Activated T-helper 2 cell treated with anti-CD3 and anti-CD28 coated beads, Interferon-gamma antibody, Interleukin-2, Interleukin-4, amounts not matched to agents 10 μg/mL and 5 μg/mL and 100 μg/mL, durations not matched to agents 14 hours and 24 hours and 36 hours (primary cell): ENCODE measurements around the gene MICAL2. TPM values are rescaled to one million over a fixed set of nuclear protein-coding genes. Genes with fewer than 3 reads are reported as not detected.
A peak's percentile ranks its signal among the peaks of the same experiment; 100 is the strongest.

Source experiments
- DNase-seq: peaks from one replicate; pipeline ENCODE4 v3.0.0; 2021; ENCODE audit warnings: low spot score
- H3K27ac Mint-ChIP-seq: one replicate; pipeline ENCODE4 v1.8.0; 2021; ENCODE audit warnings: mixed read lengths
- H3K27me3 Mint-ChIP-seq: one replicate; pipeline ENCODE4 v1.8.0; 2021; ENCODE audit warnings: low read depth, mixed read lengths
- H3K36me3 Mint-ChIP-seq: one replicate; pipeline ENCODE4 v1.8.0; 2021; ENCODE audit warnings: low read depth, mixed read lengths
- H3K4me1 Mint-ChIP-seq: one replicate; pipeline ENCODE4 v1.8.0; 2021; ENCODE audit warnings: low read depth, mixed read lengths
- H3K4me3 Mint-ChIP-seq: one replicate; pipeline ENCODE4 v1.8.0; 2021; ENCODE audit warnings: low read depth, mild to moderate bottlenecking, moderate library complexity, mixed read lengths
- H3K9me3 Mint-ChIP-seq: one replicate; pipeline ENCODE4 v1.8.0; 2021; ENCODE audit warnings: mixed read lengths
- intact Hi-C: fragments of 100-400 bp; cut with micrococcal nuclease; formaldehyde crosslinking; loops from one replicate; pipeline ENCODE4 v1.15.1; 2023
- total RNA-seq: library from RNA; stranded (reverse); gene quantifications from 2 replicates; pipeline ENCODE4 v1.2.3, GENCODE V29; 2022

The MICAL2 gene
- total RNA-seq, 1 donor from 2014 or later, result 736 TPM

DNA sequence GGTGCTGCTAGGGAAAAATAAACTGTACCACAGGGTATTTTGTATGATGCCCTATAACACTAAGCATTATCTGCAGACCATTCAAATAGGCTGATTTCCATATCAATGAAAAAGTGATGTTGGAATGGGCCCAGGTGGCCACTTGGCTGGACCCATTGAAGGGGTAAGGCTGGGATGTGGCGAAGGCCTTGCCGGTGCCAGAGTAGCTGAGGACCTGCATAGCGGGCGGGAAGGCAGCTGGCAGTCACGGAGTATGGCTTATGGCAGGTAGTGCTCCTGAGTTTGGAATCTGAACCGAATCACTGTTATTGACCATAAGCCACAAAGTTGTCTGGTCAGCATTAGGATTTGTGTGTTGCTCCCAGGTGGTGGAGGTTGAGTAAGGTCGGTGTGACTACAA, 131.0 kb downstream of the MICAL2 start:
- H3K4me1 Mint-ChIP-seq, result peaks cover 38% of the 10 kb centered on the region
- no peaks in the 10 kb centered on the region for H3K27me3 Mint-ChIP-seq
- no peak overlapping the region for H3K4me3 Mint-ChIP-seq
- H3K27ac Mint-ChIP-seq, result peak overlapping the region; percentile 80
- intact Hi-C loops, result no loop called here
- no peak for DNase-seq
- peaks cover 97% of the 10 kb centered on the region for H3K36me3 Mint-ChIP-seq
- no peaks in the 10 kb centered on the region for H3K9me3 Mint-ChIP-seq

DNA sequence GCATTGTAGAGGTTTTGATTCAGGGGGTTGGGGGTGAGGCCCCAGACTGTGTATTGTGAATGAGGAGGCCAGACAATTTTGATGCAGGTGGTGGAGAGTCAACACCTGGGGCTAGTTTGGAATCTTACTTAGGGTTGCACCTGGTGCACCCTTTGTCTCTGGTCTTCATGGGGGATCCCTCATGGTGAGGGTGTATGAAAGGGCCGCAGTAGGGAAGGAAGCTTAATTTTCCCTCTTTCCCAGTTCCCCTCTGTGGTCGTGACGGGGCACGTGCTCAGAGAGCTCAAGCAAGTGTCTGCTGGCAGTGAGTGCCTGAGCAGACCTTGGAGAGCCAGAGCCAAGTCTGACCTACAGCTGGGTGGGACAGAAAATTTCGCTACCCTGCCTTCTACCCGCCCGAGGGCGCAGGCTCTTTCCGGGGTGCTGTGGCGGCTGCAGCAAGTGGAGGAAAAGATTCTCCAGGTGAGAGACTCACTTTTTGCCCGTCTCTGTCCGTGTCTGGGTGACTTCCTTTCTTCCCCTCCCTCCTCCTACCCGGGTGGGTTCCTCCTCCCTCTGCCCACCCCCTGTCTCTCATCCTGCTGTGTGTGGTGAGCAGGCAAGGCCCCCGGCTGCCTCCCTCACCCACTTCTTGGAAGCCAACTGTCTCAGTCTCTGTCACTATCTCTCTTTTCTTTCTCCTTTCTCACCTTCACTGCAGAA, 131.7 kb downstream of the MICAL2 start:
- no peak overlapping the region for H3K4me3 Mint-ChIP-seq
- H3K9me3 Mint-ChIP-seq, result no peaks in the 10 kb centered on the region
- peaks cover 32% of the 10 kb centered on the region for H3K4me1 Mint-ChIP-seq
- peak overlapping the region; percentile 80 for H3K27ac Mint-ChIP-seq
- no peak for DNase-seq
- no peaks in the 10 kb centered on the region for H3K27me3 Mint-ChIP-seq
- intact Hi-C loops, result no loop called here
- H3K36me3 Mint-ChIP-seq, result peaks cover 95% of the 10 kb centered on the region

DNA sequence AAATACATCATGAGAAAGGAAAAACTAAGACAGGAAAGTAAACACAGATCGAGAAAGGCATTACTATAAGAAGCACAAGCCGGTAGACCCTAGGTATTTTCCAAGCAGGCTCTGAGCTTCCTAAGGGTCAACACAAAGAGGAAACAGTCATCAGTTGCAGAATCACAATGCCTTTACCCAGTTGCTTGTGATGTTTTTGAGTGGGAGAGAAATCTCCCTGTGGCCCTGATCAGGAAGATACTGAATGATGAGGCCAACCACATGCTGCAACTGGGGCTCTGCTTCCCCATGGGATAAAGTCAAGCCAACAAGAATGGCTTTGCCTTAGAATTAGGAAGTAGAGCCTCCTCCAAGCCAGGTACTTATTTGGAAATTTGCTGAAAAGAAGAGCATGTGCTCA, 132.6 kb downstream of the MICAL2 start:
- H3K27ac Mint-ChIP-seq, result peak overlapping the region; percentile 80

GRCh38 chr11:12243486-12243885, 133.1 kb downstream of the MICAL2 start:
- Mint-ChIP-seq H3K9me3 (no peaks in the 10 kb centered on the region), H3K4me3 (no peak overlapping the region), H3K36me3 (peaks cover 95% of the 10 kb centered on the region), H3K4me1 (peaks cover 32% of the 10 kb centered on the region), H3K27me3 (no peaks in the 10 kb centered on the region), H3K27ac (peak overlapping the region; percentile 80)
- no peak for DNase-seq
- intact Hi-C loops, result no loop called here

More for the DNA sequence above, 132.6 kb downstream of the MICAL2 start:
- peaks cover 95% of the 10 kb centered on the region for H3K36me3 Mint-ChIP-seq
- H3K27me3 Mint-ChIP-seq, result no peaks in the 10 kb centered on the region
- intact Hi-C loops, result no loop called here
- no peak overlapping the region for H3K4me3 Mint-ChIP-seq
- H3K9me3 Mint-ChIP-seq, result no peaks in the 10 kb centered on the region
- peaks cover 32% of the 10 kb centered on the region for H3K4me1 Mint-ChIP-seq
- no peak for DNase-seq

DNA sequence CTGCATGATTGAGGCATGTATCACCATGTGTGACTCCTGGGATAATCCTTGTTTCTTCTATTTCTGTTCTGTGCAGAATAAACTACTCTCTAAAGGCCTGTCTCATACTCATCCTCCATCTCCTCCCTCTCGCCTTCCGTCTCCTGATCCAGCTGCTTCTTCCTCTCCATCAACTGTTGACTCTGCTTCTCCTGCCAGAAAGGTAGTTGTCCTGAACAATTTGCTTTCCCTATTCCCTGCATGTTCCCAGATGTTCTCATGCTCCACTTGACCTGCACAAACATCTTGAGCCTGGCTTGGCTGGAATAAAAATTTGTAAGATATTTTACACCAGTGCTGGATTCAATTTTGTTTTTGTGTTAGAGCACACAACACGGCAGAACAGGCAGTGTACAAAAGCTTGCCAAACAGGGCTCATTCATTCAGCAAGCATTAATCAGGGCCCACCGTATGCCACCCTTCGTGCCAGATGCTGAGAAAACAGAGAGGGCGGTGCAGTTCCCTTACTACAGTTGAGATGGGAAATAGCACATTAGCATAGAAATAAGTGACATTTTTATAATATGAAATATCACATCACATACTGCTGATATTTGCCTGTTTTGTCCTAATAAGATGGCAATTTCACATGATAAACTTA, 133.6 kb downstream of the MICAL2 start:
- no peak for DNase-seq
- H3K36me3 Mint-ChIP-seq, result peaks cover 95% of the 10 kb centered on the region
- intact Hi-C loops, result no loop called here
- H3K4me1 Mint-ChIP-seq, result peaks cover 32% of the 10 kb centered on the region
- H3K9me3 Mint-ChIP-seq, result no peaks in the 10 kb centered on the region
- peak overlapping the region; percentile 39 for H3K27ac Mint-ChIP-seq
- no peaks in the 10 kb centered on the region for H3K27me3 Mint-ChIP-seq
- no peak overlapping the region for H3K4me3 Mint-ChIP-seq

DNA sequence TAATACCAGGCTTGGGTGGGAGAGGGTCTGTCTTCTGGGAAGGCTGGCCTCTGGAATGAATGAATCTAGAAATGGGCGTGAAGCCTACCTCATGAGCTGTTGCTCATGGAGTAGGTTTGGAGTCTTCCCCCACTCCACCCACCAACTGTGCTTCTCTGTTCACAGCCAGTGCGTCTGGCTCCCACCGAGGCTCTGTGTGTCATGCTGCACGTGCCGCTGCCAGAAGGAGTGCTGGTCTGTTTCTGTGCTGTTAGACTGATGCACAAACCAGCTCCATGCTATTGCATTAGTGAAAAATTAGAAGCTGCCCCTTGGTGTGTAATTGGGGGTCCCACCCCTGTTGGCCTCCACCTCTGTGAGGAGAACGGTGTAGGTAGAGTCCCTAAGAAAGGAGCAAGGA, 134.7 kb downstream of the MICAL2 start:
- no peak for DNase-seq
- Mint-ChIP-seq H3K4me1 (peaks cover 30% of the 10 kb centered on the region), H3K27ac (peak overlapping the region; percentile 31), H3K4me3 (no peak overlapping the region), H3K9me3 (no peaks in the 10 kb centered on the region), H3K27me3 (no peaks in the 10 kb centered on the region), H3K36me3 (peaks cover 95% of the 10 kb centered on the region)
- intact Hi-C loops, result no loop called here

GRCh38 chr11:12245549-12246016, 135.2 kb downstream of the MICAL2 start:
- intact Hi-C loops, result no loop called here
- H3K4me1 Mint-ChIP-seq, result peaks cover 30% of the 10 kb centered on the region
- no peaks in the 10 kb centered on the region for H3K9me3 Mint-ChIP-seq
- H3K27ac Mint-ChIP-seq, result no peak overlapping the region
- DNase-seq, result no peak
- no peak overlapping the region for H3K4me3 Mint-ChIP-seq
- H3K27me3 Mint-ChIP-seq, result no peaks in the 10 kb centered on the region
- H3K36me3 Mint-ChIP-seq, result peaks cover 93% of the 10 kb centered on the region

- intact Hi-C loops, result no loop called here
- H3K9me3 Mint-ChIP-seq, result no peaks in the 10 kb centered on the region
- H3K4me1 Mint-ChIP-seq, result peaks cover 26% of the 10 kb centered on the region
- H3K27me3 Mint-ChIP-seq, result no peaks in the 10 kb centered on the region
- H3K4me3 Mint-ChIP-seq, result no peak overlapping the region
- H3K36me3 Mint-ChIP-seq, result peaks cover 92% of the 10 kb centered on the region
- H3K27ac Mint-ChIP-seq, result no peak overlapping the region
- no peak for DNase-seq
These were observed 135.8 kb downstream of the MICAL2 start for GRCh38 chr11:12246147-12246546.

DNA sequence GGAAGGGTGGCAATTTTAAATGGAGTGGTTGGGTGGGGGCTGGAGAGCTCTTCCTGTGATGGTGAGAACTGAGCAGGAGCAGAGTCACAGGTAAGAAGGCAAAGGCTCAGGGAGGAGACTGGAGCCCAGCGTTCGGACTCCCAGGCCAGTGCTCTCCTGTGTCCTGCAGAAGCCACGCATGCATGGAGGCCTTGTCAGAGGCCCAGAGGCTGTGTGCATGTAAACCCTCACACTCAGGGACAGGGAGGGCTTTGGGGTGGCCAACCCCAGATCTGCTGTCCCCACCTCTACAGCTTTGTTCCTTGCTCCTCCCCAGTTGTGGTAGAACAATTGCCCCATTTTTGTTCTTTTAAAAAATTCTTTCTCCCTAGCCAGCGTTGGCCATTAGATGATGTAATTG, 136.6 kb downstream of the MICAL2 start:
- Mint-ChIP-seq H3K27me3 (no peaks in the 10 kb centered on the region), H3K4me1 (peaks cover 17% of the 10 kb centered on the region), H3K4me3 (no peak overlapping the region), H3K36me3 (peaks cover 86% of the 10 kb centered on the region), H3K9me3 (no peaks in the 10 kb centered on the region), H3K27ac (no peak overlapping the region)
- intact Hi-C loops, result no loop called here
- no peak for DNase-seq

- intact Hi-C loops, result no loop called here
- Mint-ChIP-seq H3K4me1 (peaks cover 12% of the 10 kb centered on the region), H3K27ac (no peak overlapping the region), H3K27me3 (no peaks in the 10 kb centered on the region), H3K36me3 (peaks cover 81% of the 10 kb centered on the region), H3K4me3 (no peak overlapping the region), H3K9me3 (no peaks in the 10 kb centered on the region)
- no peak for DNase-seq
These were observed 137.3 kb downstream of the MICAL2 start for GRCh38 chr11:12247543-12248254.

GRCh38 chr11:12248330-12248729, 137.9 kb downstream of the MICAL2 start:
- Mint-ChIP-seq H3K4me3 (no peak overlapping the region), H3K36me3 (peaks cover 78% of the 10 kb centered on the region), H3K4me1 (peaks cover 9% of the 10 kb centered on the region), H3K9me3 (no peaks in the 10 kb centered on the region), H3K27me3 (no peaks in the 10 kb centered on the region), H3K27ac (no peak overlapping the region)
- intact Hi-C loops, result no loop called here
- DNase-seq, result no peak

- Mint-ChIP-seq H3K4me1 (peaks cover 4% of the 10 kb centered on the region), H3K27ac (no peak overlapping the region), H3K9me3 (no peaks in the 10 kb centered on the region), H3K36me3 (peaks cover 67% of the 10 kb centered on the region), H3K4me3 (no peak overlapping the region), H3K27me3 (no peaks in the 10 kb centered on the region)
- no peak for DNase-seq
- intact Hi-C loops, result no loop called here
These were observed 139.3 kb downstream of the MICAL2 start for GRCh38 chr11:12249590-12250260.
